C4-2B (cell line): Measurements from ENCODE around the gene NCOA3.

Source experiments
- CTCF ChIP-seq: fragments of 450-650 bp; conservative IDR thresholded peaks from 2 replicates; pipeline ENCODE4 v1.5.1; 2017; ENCODE audit warnings: mild to moderate bottlenecking
- ZFX ChIP-seq: fragments of 450-650 bp; IDR thresholded peaks from 2 replicates; pipeline ENCODE4 v1.6.1; 2017

GRCh38 chr20:47583551-47583950 lies 81.9 kb downstream of the NCOA3 start:
- TF ChIP-seq CTCF (no peak), ZFX (no peak)
